Activated T-helper 2 cell treated with anti-CD3 and anti-CD28 coated beads, Interferon-gamma antibody, Interleukin-2, Interleukin-4, amounts not matched to agents 10 μg/mL and 5 μg/mL and 100 μg/mL, durations not matched to agents 14 hours and 24 hours and 36 hours (primary cell): ENCODE measurements around the gene YWHAB. TPM values are rescaled to one million over a fixed set of nuclear protein-coding genes. Genes with fewer than 3 reads are reported as not detected.

Source experiments
- DNase-seq: peaks from one replicate; pipeline ENCODE4 v3.0.0; 2021; ENCODE audit warnings: low spot score
- H3K27ac Mint-ChIP-seq: one replicate; pipeline ENCODE4 v1.8.0; 2021; ENCODE audit warnings: mixed read lengths
- H3K27me3 Mint-ChIP-seq: one replicate; pipeline ENCODE4 v1.8.0; 2021; ENCODE audit warnings: low read depth, mixed read lengths
- H3K36me3 Mint-ChIP-seq: one replicate; pipeline ENCODE4 v1.8.0; 2021; ENCODE audit warnings: low read depth, mixed read lengths
- H3K4me1 Mint-ChIP-seq: one replicate; pipeline ENCODE4 v1.8.0; 2021; ENCODE audit warnings: low read depth, mixed read lengths
- H3K4me3 Mint-ChIP-seq: one replicate; pipeline ENCODE4 v1.8.0; 2021; ENCODE audit warnings: low read depth, mild to moderate bottlenecking, moderate library complexity, mixed read lengths
- H3K9me3 Mint-ChIP-seq: one replicate; pipeline ENCODE4 v1.8.0; 2021; ENCODE audit warnings: mixed read lengths
- intact Hi-C: fragments of 100-400 bp; cut with micrococcal nuclease; formaldehyde crosslinking; loops from one replicate; pipeline ENCODE4 v1.15.1; 2023
- total RNA-seq: library from RNA; stranded (reverse); gene quantifications from 2 replicates; pipeline ENCODE4 v1.2.3, GENCODE V29; 2022

YWHAB gene
- total RNA-seq, 1 donor from 2014 or later = 221 TPM

GRCh38 chr20:44886266-44886651, 754 bp downstream of the YWHAB start:
- Mint-ChIP-seq H3K4me1 (peaks cover 53% of the 10 kb centered on the region), H3K27ac (peak overlapping the region; percentile 89), H3K27me3 (peaks cover 1% of the 10 kb centered on the region), H3K9me3 (no peaks in the 10 kb centered on the region), H3K4me3 (peak overlapping the region; percentile 97), H3K36me3 (peaks cover 41% of the 10 kb centered on the region)
- intact Hi-C loops = loop anchor here (2.0 to 5.0 kb wide), 2 partner anchors 19 to 244 kb away; no protein-coding TSS in a partner anchor
- DNase-seq = no peak

GRCh38 chr20:44886828-44887227, 1.3 kb downstream of the YWHAB start:
- peaks cover 1% of the 10 kb centered on the region for H3K27me3 Mint-ChIP-seq
- peaks cover 46% of the 10 kb centered on the region for H3K36me3 Mint-ChIP-seq
- H3K9me3 Mint-ChIP-seq = no peaks in the 10 kb centered on the region
- no peak for DNase-seq
- H3K4me1 Mint-ChIP-seq = peaks cover 58% of the 10 kb centered on the region
- peak overlapping the region; percentile 89 for H3K27ac Mint-ChIP-seq
- intact Hi-C loops = loop anchor here (2.0 to 5.0 kb wide), 2 partner anchors 18 to 245 kb away; no protein-coding TSS in a partner anchor
- H3K4me3 Mint-ChIP-seq = peak overlapping the region; percentile 97

GRCh38 chr20:44887466-44887865, 2.0 kb downstream of the YWHAB start:
- peaks cover 65% of the 10 kb centered on the region for H3K4me1 Mint-ChIP-seq
- H3K4me3 Mint-ChIP-seq = peak overlapping the region; percentile 97
- H3K27ac Mint-ChIP-seq = no peak overlapping the region
- H3K27me3 Mint-ChIP-seq = no peaks in the 10 kb centered on the region
- DNase-seq = no peak
- peaks cover 52% of the 10 kb centered on the region for H3K36me3 Mint-ChIP-seq
- no peaks in the 10 kb centered on the region for H3K9me3 Mint-ChIP-seq
- intact Hi-C loops = loop anchor here (2.0 to 5.0 kb wide), 2 partner anchors 17 to 245 kb away; no protein-coding TSS in a partner anchor

GRCh38 chr20:44888226-44889103, 3.0 kb downstream of the YWHAB start:
- H3K4me1 Mint-ChIP-seq = peaks cover 67% of the 10 kb centered on the region

GRCh38 chr20:44891826-44892225, 6.3 kb downstream of the YWHAB start:
- H3K9me3 Mint-ChIP-seq = no peaks in the 10 kb centered on the region
- H3K27me3 Mint-ChIP-seq = no peaks in the 10 kb centered on the region
- DNase-seq = no peak
- H3K36me3 Mint-ChIP-seq = peaks cover 66% of the 10 kb centered on the region
- H3K4me3 Mint-ChIP-seq = no peak overlapping the region
- intact Hi-C loops = no loop called here
- peak overlapping the region; percentile 15 for H3K27ac Mint-ChIP-seq
- H3K4me1 Mint-ChIP-seq = peaks cover 75% of the 10 kb centered on the region

More at GRCh38 chr20:44888226-44889103, 3.0 kb downstream of the YWHAB start:
- Mint-ChIP-seq H3K4me3 (peak overlapping the region; percentile 62), H3K36me3 (peaks cover 55% of the 10 kb centered on the region), H3K9me3 (no peaks in the 10 kb centered on the region), H3K27me3 (no peaks in the 10 kb centered on the region), H3K27ac (no peak overlapping the region)
- intact Hi-C loops = loop anchor here (2.0 to 5.0 kb wide), 2 partner anchors 78 to 246 kb away; partner anchors contain the start of gene STK4
- DNase-seq = no peak

GRCh38 chr20:44894959-44895358, 9.5 kb downstream of the YWHAB start:
- intact Hi-C loops = no loop called here
- Mint-ChIP-seq H3K4me3 (no peak overlapping the region), H3K36me3 (peaks cover 60% of the 10 kb centered on the region), H3K4me1 (peaks cover 64% of the 10 kb centered on the region), H3K27ac (peak overlapping the region; percentile 4), H3K27me3 (no peaks in the 10 kb centered on the region), H3K9me3 (no peaks in the 10 kb centered on the region)
- no peak for DNase-seq

- Mint-ChIP-seq H3K4me1 (peaks cover 66% of the 10 kb centered on the region), H3K27ac (no peak overlapping the region)
- intact Hi-C loops = no loop called here
Observed at GRCh38 chr20:44896583-44896982, 11.1 kb downstream of the YWHAB start.

GRCh38 chr20:44897133-44897532, 11.6 kb downstream of the YWHAB start:
- Mint-ChIP-seq H3K9me3 (no peaks in the 10 kb centered on the region), H3K27me3 (no peaks in the 10 kb centered on the region), H3K36me3 (peaks cover 58% of the 10 kb centered on the region), H3K4me1 (peaks cover 60% of the 10 kb centered on the region), H3K27ac (peak overlapping the region; percentile 15), H3K4me3 (no peak overlapping the region)
- intact Hi-C loops = no loop called here
- no peak for DNase-seq

More at GRCh38 chr20:44896583-44896982, 11.1 kb downstream of the YWHAB start:
- H3K4me3 Mint-ChIP-seq = no peak overlapping the region
- no peaks in the 10 kb centered on the region for H3K9me3 Mint-ChIP-seq
- no peak for DNase-seq
- H3K36me3 Mint-ChIP-seq = peaks cover 61% of the 10 kb centered on the region
- H3K27me3 Mint-ChIP-seq = no peaks in the 10 kb centered on the region

- Mint-ChIP-seq H3K9me3 (no peaks in the 10 kb centered on the region), H3K36me3 (peaks cover 71% of the 10 kb centered on the region), H3K4me1 (peaks cover 42% of the 10 kb centered on the region), H3K4me3 (no peak overlapping the region), H3K27ac (peak overlapping the region; percentile 74), H3K27me3 (no peaks in the 10 kb centered on the region)
- no peak for DNase-seq
- intact Hi-C loops = no loop called here
Observed at GRCh38 chr20:44900231-44900854, 14.8 kb downstream of the YWHAB start.

GRCh38 chr20:44901974-44902373, 16.5 kb downstream of the YWHAB start:
- H3K4me3 Mint-ChIP-seq = no peak overlapping the region
- peaks cover 77% of the 10 kb centered on the region for H3K36me3 Mint-ChIP-seq
- intact Hi-C loops = no loop called here
- H3K27me3 Mint-ChIP-seq = no peaks in the 10 kb centered on the region
- peaks cover 29% of the 10 kb centered on the region for H3K4me1 Mint-ChIP-seq
- DNase-seq = no peak
- H3K27ac Mint-ChIP-seq = no peak overlapping the region
- H3K9me3 Mint-ChIP-seq = no peaks in the 10 kb centered on the region

- no peaks in the 10 kb centered on the region for H3K9me3 Mint-ChIP-seq
- peaks cover 24% of the 10 kb centered on the region for H3K4me1 Mint-ChIP-seq
- H3K36me3 Mint-ChIP-seq = peaks cover 77% of the 10 kb centered on the region
- no peaks in the 10 kb centered on the region for H3K27me3 Mint-ChIP-seq
- intact Hi-C loops = loop anchor here (2.0 kb wide), 1 partner anchor 18 kb away; no protein-coding TSS in a partner anchor
- no peak overlapping the region for H3K4me3 Mint-ChIP-seq
- H3K27ac Mint-ChIP-seq = no peak overlapping the region
- no peak for DNase-seq
Observed at GRCh38 chr20:44904377-44904776, 18.9 kb downstream of the YWHAB start.

GRCh38 chr20:44908987-44909871, 23.7 kb downstream of the YWHAB start:
- DNase-seq = no peak
- peaks cover 64% of the 10 kb centered on the region for H3K36me3 Mint-ChIP-seq
- H3K27me3 Mint-ChIP-seq = no peaks in the 10 kb centered on the region
- H3K9me3 Mint-ChIP-seq = no peaks in the 10 kb centered on the region
- peak overlapping the region; percentile 58 for H3K27ac Mint-ChIP-seq
- intact Hi-C loops = no loop called here
- peaks cover 19% of the 10 kb centered on the region for H3K4me1 Mint-ChIP-seq
- H3K4me3 Mint-ChIP-seq = peak overlapping the region; percentile 73
